A673 (cell line): ENCODE measurements around the gene KCND2. TPM values are rescaled to one million over a fixed set of nuclear protein-coding genes. Genes with fewer than 3 reads are reported as not detected.
"Not testable (repeated sequence)": the region's sequence is repeated elsewhere in the genome, so short reads cannot be mapped to it uniquely, and the experiment has no call there.

Experiments used
- BruUV-seq: library from RNA; stranded (reverse); fragments of 400-500 nt; replicated peaks from 2 replicates; lab custom pipeline; 2021; lab: Mats Ljungman, UMichigan
- CTCF ChIA-PET: fragments of 300-600 bp; sonication (Branson Sonifier 250); formaldehyde crosslinking; loops from one replicate; lab custom pipeline; 2022; ENCODE audit warnings: antibody characterized with exemption; lab: Charles Lee
- POLR2A ChIA-PET: fragments of 300-600 bp; sonication (Branson Sonifier 250); formaldehyde crosslinking; loops from one replicate; lab custom pipeline; 2022; ENCODE audit warnings: antibody characterized with exemption; ENCODE audit not compliant: low non-redundant PET; lab: Charles Lee
- DNase-seq: peaks from one replicate; pipeline ENCODE4 v3.0.0-alpha.2; 2015; ENCODE audit warnings: low spot score
- H3K27ac ChIP-seq: fragments of 200-600 bp; sonication (generic); 2 replicates; pipeline ENCODE4 v1.5.1; 2016; ENCODE audit warnings: mixed run types, low read depth, mild to moderate bottlenecking, mixed read lengths, antibody characterized with exemption, low read length; ENCODE audit not compliant: poor library complexity, severe bottlenecking
- H3K27me3 ChIP-seq: fragments of 200-600 bp; sonication (generic); replicated peaks from 2 replicates; pipeline ENCODE4 v1.6.1; 2017; ENCODE audit warnings: mixed run types, low read depth, mild to moderate bottlenecking, mixed read lengths, antibody characterized with exemption, low read length; ENCODE audit not compliant: insufficient read depth, poor library complexity
- H3K36me3 ChIP-seq: fragments of 200-600 bp; sonication (generic); 2 replicates; pipeline ENCODE4 v1.6.1; 2016; ENCODE audit warnings: mixed run types, mild to moderate bottlenecking, mixed read lengths, antibody characterized with exemption, low read length; ENCODE audit not compliant: insufficient read depth, poor library complexity, severe bottlenecking
- H3K4me1 ChIP-seq: fragments of 200-600 bp; sonication (generic); 2 replicates; pipeline ENCODE4 v1.6.1; 2017; ENCODE audit warnings: mixed run types, mild to moderate bottlenecking, mixed read lengths, antibody characterized with exemption, low read length; ENCODE audit not compliant: insufficient read depth, poor library complexity, severe bottlenecking
- H3K4me3 ChIP-seq: fragments of 200-600 bp; sonication (generic); 2 replicates; pipeline ENCODE4 v1.5.1; 2016; ENCODE audit warnings: low read depth, mixed run types, mild to moderate bottlenecking, mixed read lengths, low read length; ENCODE audit not compliant: poor library complexity, severe bottlenecking
- H3K9me3 ChIP-seq: fragments of 200-600 bp; sonication (generic); 2 replicates; pipeline ENCODE4 v1.6.1; 2016; ENCODE audit warnings: mixed run types, low read depth, mild to moderate bottlenecking, mixed read lengths, antibody characterized with exemption, low read length; ENCODE audit not compliant: poor library complexity, severe bottlenecking
- CTCF ChIP-seq: fragments of 300-800, 200-600 bp; sonication (generic); conservative IDR thresholded peaks from 2 replicates; pipeline ENCODE4 v1.5.1; 2017; ENCODE audit warnings: low read depth, mild to moderate bottlenecking, antibody characterized with exemption, low read length, moderate library complexity, mixed read lengths
- EZH2 ChIP-seq: fragments of 200-600 bp; sonication (generic); IDR thresholded peaks from 2 replicates; pipeline ENCODE4 v1.6.1; 2017; ENCODE audit warnings: borderline replicate concordance, low read depth, mild to moderate bottlenecking, mixed read lengths, antibody characterized with exemption, low read length; ENCODE audit not compliant: poor library complexity, severe bottlenecking
- intact Hi-C: fragments of 100-400 bp; cut with micrococcal nuclease; formaldehyde crosslinking; loops from one replicate; pipeline ENCODE4 v1.10.0; 2022; ENCODE audit not compliant: unreplicated experiment
- total RNA-seq: library from RNA; stranded (reverse); gene quantifications from 2 replicates; pipeline ENCODE4 v1.2.3, GENCODE V29; 2021

The KCND2 gene
- total RNA-seq, 1 experiment from 2014 or later, result not detected

GRCh38 chr7:120780938-120781337 is 508.0 kb downstream of the KCND2 start:
- intact Hi-C loops, result no loop called here

GRCh38 chr7:120781924-120782323 is 508.9 kb downstream of the KCND2 start:
- CTCF ChIA-PET, BruUV-seq, H3K9me3 ChIP-seq, H3K27me3 ChIP-seq, POLR2A ChIA-PET, H3K4me3 ChIP-seq, DNase-seq, intact Hi-C loops, H3K36me3 ChIP-seq, H3K27ac ChIP-seq: not testable (repeated sequence)
- H3K4me1 ChIP-seq, result peaks cover 19% of the 10 kb centered on the region

More at GRCh38 chr7:120780938-120781337, 508.0 kb downstream of the KCND2 start:
- no peak for DNase-seq
- TF ChIP-seq CTCF (no peak), EZH2 (no peak)
- peaks cover 14% of the 10 kb centered on the region for H3K4me1 ChIP-seq
- BruUV-seq, result no TSS peak
- H3K9me3 ChIP-seq, result no peaks in the 10 kb centered on the region
- H3K27me3 ChIP-seq, result no peaks in the 10 kb centered on the region
- H3K27ac ChIP-seq, result no peak overlapping the region
- no peaks in the 10 kb centered on the region for H3K36me3 ChIP-seq
- ChIA-PET CTCF (no interaction called here), POLR2A (no interaction called here)
- H3K4me3 ChIP-seq, result no peak overlapping the region

- Histone ChIP-seq H3K4me1 (peaks cover 19% of the 10 kb centered on the region), H3K27ac (no peak overlapping the region), H3K9me3 (no peaks in the 10 kb centered on the region), H3K36me3 (no peaks in the 10 kb centered on the region), H3K27me3 (no peaks in the 10 kb centered on the region), H3K4me3 (no peak overlapping the region)
- TF ChIP-seq EZH2 (no peak), CTCF (no peak)
- intact Hi-C loops, result no loop called here
- ChIA-PET POLR2A (no interaction called here), CTCF (no interaction called here)
- DNase-seq, result no peak
- no TSS peak for BruUV-seq
These were observed 510.3 kb downstream of the KCND2 start for GRCh38 chr7:120783273-120783672.

GRCh38 chr7:120783721-120784120 is 510.7 kb downstream of the KCND2 start:
- H3K4me3 ChIP-seq, result no peak overlapping the region
- CTCF ChIA-PET, result no interaction called here
- DNase-seq, result no peak
- no peaks in the 10 kb centered on the region for H3K27me3 ChIP-seq
- H3K27ac ChIP-seq, result no peak overlapping the region
- peaks cover 19% of the 10 kb centered on the region for H3K4me1 ChIP-seq
- intact Hi-C loops, result no loop called here
- POLR2A ChIA-PET, result no interaction called here
- TF ChIP-seq EZH2 (no peak), CTCF (no peak)
- H3K36me3 ChIP-seq, result no peaks in the 10 kb centered on the region
- BruUV-seq, result no TSS peak
- H3K9me3 ChIP-seq, result no peaks in the 10 kb centered on the region
